HepG2 (cell line): ENCODE measurements around the gene ELF2. TPM values are rescaled to one million over a fixed set of nuclear protein-coding genes. Genes with fewer than 3 reads are reported as not detected.

ENCODE experiments used
- ATAD3A ChIP-seq: sonication (generic); formaldehyde crosslinking; IDR thresholded peaks from 2 replicates; pipeline ENCODE4 v1.4.0; 2020; ENCODE audit warnings: missing genetic modification reagents
- KAT8 ChIP-seq: IDR thresholded peaks from 2 replicates; pipeline ENCODE4 v1.6.1; 2016; ENCODE audit warnings: missing genetic modification reagents, missing compliant biosample characterization
- KLF6 ChIP-seq: IDR thresholded peaks from 2 replicates; pipeline ENCODE4 v1.8.0; 2016; ENCODE audit warnings: missing biosample characterization, missing genetic modification reagents
- MIER3 ChIP-seq: IDR thresholded peaks from 2 replicates; pipeline ENCODE4 v1.6.1; 2016; ENCODE audit warnings: missing compliant biosample characterization, borderline replicate concordance
- NR2F6 ChIP-seq, 2 experiments: IDR thresholded peaks; 2 replicates each; pipeline ENCODE4 v1.6.1; 2016; ENCODE audit warnings: antibody characterized with exemption in 1 of 2, mild to moderate bottlenecking in 1 of 2
- PLSCR1 ChIP-seq: sonication (generic); formaldehyde crosslinking; IDR thresholded peaks from 2 replicates; pipeline ENCODE4 v1.5.0; 2020; ENCODE audit warnings: missing genetic modification reagents, mild to moderate bottlenecking, borderline replicate concordance
- ZBTB26 ChIP-seq: IDR thresholded peaks from 2 replicates; pipeline ENCODE4 v1.6.1; 2016; ENCODE audit warnings: missing compliant biosample characterization, missing genetic modification reagents, borderline replicate concordance
- ZNF569 ChIP-seq: sonication (generic); formaldehyde crosslinking; IDR thresholded peaks from 2 replicates; pipeline ENCODE4 v1.5.0; 2020; ENCODE audit warnings: mild to moderate bottlenecking, missing genetic modification reagents, moderate library complexity, borderline replicate concordance
- ZNF740 ChIP-seq: sonication (generic); formaldehyde crosslinking; IDR thresholded peaks from 2 replicates; pipeline ENCODE4 v1.4.0; 2020; ENCODE audit warnings: missing genetic modification reagents
- polyA plus RNA-seq, 8 experiments: library from polyadenylated mRNA; depleted of rRNA in 3 of 8; stranded (reverse) in 7 of 8; unstranded in 1 of 8; fragments of >200 nt; fragmentation: Illumina TruSeq in 4 of 8; extraction: Trizol in 4 of 8; gene quantifications; 2 replicates each; pipeline versions ENCODE4 v1.2.1 to v1.2.3, GENCODE V29; 2011 to 2016; ENCODE audit warnings: low read depth in 4 of 8, missing spikeins in 1 of 8, mixed read lengths in 1 of 8; ENCODE audit not compliant: insufficient read depth in 1 of 8
- total RNA-seq, 5 experiments: library from RNA; depleted of rRNA; stranded (reverse); fragments of >200 nt; fragmentation: Illumina TruSeq; extraction: Trizol; gene quantifications; 2 replicates each; pipeline ENCODE4 v1.2.3, GENCODE V29; 2016; ENCODE audit warnings: low read depth in 1 of 5
- TF ChIP-seq, protein P1 (sequence below): sonication (generic); formaldehyde crosslinking; IDR thresholded peaks from 2 replicates; pipeline ENCODE4 v1.4.0; 2020; ENCODE audit warnings: mild to moderate bottlenecking, missing genetic modification reagents
- TF ChIP-seq, protein P2 (sequence below): sonication (generic); formaldehyde crosslinking; IDR thresholded peaks from 2 replicates; pipeline ENCODE4 v1.5.1; 2020; ENCODE audit warnings: missing genetic modification reagents, mild to moderate bottlenecking, borderline replicate concordance

ELF2 gene
- total and polyA plus RNA-seq, 2 of the 13 experiments (the other 11 are each of a cell fraction or from before 2014, with no cell fraction given): 28.6 to 35.4 TPM

- TF ChIP-seq MIER3 (CRISPR knock-in tag) (no peak), KLF6 (no peak), ZNF569 (no peak), ZNF740 (CRISPR knock-in tag) (peak; percentile 89), KAT8 (CRISPR knock-in tag) (peak; percentile 53), NR2F6 (IDR thresholded peaks at IDR 0.05) (no peak), NR2F6 (CRISPR knock-in tag; IDR thresholded peaks at IDR 0.05) (peak; percentile 50; the same call in 1 of the 2 replicates), ZBTB26 (CRISPR knock-in tag) (no peak), PLSCR1 (CRISPR knock-in tag) (no peak), ATAD3A (CRISPR knock-in tag) (no peak)
- TF ChIP-seq, protein P1, sequence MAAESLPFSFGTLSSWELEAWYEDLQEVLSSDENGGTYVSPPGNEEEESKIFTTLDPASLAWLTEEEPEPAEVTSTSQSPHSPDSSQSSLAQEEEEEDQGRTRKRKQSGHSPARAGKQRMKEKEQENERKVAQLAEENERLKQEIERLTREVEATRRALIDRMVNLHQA (CRISPR knock-in tag): no peak
- TF ChIP-seq, protein P2, sequence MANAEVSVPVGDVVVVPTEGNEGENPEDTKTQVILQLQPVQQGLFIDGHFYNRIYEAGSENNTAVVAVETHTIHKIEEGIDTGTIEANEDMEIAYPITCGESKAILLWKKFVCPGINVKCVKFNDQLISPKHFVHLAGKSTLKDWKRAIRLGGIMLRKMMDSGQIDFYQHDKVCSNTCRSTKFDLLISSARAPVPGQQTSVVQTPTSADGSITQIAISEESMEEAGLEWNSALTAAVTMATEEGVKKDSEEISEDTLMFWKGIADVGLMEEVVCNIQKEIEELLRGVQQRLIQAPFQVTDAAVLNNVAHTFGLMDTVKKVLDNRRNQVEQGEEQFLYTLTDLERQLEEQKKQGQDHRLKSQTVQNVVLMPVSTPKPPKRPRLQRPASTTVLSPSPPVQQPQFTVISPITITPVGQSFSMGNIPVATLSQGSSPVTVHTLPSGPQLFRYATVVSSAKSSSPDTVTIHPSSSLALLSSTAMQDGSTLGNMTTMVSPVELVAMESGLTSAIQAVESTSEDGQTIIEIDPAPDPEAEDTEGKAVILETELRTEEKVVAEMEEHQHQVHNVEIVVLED (CRISPR knock-in tag): no peak; the same call in 1 of the 2 replicates
Observed at GRCh38 chr4:139176302-139177048, 543 bp downstream of the ELF2 start (continued).
